Amygdala (tissue), 56 donors: ENCODE data around the gene VCAM1.
"Not testable (repeated sequence)": the region's sequence is repeated elsewhere in the genome, so short reads cannot be mapped to it uniquely, and the experiment has no call there.

Experiments
- DNase-seq, 56 donors: peaks; one replicate each; lab custom pipeline; 2025; lab: John Stamatoyannopoulos, UW

VCAM1 gene, protein sequence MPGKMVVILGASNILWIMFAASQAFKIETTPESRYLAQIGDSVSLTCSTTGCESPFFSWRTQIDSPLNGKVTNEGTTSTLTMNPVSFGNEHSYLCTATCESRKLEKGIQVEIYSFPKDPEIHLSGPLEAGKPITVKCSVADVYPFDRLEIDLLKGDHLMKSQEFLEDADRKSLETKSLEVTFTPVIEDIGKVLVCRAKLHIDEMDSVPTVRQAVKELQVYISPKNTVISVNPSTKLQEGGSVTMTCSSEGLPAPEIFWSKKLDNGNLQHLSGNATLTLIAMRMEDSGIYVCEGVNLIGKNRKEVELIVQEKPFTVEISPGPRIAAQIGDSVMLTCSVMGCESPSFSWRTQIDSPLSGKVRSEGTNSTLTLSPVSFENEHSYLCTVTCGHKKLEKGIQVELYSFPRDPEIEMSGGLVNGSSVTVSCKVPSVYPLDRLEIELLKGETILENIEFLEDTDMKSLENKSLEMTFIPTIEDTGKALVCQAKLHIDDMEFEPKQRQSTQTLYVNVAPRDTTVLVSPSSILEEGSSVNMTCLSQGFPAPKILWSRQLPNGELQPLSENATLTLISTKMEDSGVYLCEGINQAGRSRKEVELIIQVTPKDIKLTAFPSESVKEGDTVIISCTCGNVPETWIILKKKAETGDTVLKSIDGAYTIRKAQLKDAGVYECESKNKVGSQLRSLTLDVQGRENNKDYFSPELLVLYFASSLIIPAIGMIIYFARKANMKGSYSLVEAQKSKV

GRCh38 chr1:100719490-100719889 is at the start of gene VCAM1:
Gene VCAM1, plus strand, starts transcription at chr1:100719742. Its CDS starts 119 bp downstream, at chr1:100719861.
- no peak for DNase-seq

DNA sequence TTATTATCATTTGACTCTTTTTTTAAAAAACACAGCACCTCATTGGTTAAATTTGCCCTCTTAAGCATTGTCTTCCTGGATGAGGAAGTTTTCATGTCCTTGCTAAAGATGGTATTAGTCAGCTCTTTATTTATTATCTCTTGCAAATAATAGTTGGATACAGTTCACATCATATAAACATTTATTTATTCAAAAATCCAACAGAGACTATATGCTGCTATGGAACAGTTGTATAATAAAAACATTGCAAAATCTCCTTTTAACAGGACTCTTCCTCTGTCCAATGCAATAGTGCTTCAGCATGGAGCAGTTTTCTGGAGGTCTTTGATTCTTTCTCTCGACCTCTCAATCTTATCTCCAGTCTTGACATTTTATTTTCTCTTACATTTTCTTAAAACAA is 49.5 kb upstream of the VCAM1 start:
- DNase-seq: no peak

GRCh38 chr1:100671601-100672000 is 47.9 kb upstream of the VCAM1 start:
- DNase-seq: no peak

DNA sequence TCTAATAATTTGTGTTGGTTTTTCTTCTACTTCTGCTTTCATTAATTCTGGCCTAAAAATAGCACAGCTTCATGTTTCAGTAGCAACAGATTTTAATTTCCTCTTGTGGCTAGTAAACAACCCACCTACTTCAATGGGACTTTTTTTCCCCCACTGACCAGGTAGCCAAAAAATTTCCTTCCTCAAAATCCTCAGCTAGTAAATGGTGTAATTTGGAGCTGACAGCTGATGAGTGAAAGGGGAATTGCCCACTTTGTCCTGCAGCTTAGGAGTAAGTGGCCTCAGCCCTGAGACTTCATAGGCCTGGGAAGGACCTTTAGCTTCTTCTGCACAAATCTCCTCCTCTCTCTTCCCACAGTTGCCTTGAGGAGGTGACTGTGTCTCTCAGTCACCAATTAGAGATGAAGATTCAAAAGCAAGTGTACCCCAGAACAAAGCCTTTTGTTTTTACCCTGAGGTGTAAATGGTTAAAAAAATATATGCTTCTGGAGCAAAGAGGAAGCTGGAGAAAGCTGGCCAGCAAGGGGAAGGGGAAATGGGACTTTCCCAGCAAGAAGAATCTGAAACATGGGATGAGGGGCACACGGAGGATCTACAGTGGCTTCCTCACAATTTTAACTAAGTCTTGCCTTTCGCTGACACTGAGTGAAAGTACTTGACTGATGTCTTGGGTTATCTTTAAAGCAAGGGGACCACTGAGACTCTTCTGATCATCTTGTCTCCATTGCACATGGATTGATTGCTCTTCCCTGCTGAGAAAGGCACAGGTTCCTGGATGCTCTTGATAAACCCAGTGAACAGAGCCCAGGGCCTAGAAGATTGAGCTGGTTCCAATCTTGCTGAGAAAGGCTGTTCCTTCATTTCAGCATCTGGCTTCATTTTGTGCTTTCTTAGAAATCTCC is 35.8 kb upstream of the VCAM1 start:
- no peak for DNase-seq

DNA sequence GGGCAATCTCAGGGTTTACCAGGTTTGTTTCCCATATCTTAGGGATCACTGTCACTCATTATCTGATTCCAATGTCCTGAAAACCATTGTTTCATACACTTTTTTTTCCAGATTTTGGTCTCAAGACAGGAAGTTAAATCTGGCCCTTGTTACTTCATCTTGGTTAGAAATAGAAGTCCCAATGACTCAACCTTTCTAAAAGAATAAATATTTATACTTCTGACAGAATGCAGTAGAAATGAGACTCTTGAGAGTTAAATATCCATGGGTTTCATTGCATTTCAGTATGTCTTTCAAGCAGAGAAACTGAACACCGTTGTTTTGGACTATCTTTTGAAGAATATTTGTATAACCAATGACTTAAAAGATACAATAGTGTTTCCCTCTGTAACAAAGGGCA is 19.8 kb upstream of the VCAM1 start:
- no peak for DNase-seq

DNA sequence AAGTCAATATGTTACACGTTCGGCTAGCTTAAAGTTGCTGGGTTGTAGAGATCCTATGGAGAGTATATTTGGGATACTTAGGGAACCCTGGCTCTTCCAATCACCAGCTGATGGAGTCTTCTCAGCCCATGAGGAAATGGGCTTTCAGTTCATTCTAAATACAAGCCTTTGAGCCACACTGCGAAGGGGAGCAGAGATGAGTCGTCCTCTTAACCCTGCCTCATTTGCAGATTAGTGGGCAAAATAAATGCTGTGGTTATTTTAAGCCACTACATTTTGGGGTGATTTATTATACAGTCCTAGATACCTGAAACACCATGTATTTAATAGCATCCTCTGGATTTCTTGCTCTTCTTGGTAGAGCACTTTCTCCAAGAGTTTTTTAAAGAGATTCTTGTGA is 19.0 kb upstream of the VCAM1 start:
- DNase-seq: no peak

DNA sequence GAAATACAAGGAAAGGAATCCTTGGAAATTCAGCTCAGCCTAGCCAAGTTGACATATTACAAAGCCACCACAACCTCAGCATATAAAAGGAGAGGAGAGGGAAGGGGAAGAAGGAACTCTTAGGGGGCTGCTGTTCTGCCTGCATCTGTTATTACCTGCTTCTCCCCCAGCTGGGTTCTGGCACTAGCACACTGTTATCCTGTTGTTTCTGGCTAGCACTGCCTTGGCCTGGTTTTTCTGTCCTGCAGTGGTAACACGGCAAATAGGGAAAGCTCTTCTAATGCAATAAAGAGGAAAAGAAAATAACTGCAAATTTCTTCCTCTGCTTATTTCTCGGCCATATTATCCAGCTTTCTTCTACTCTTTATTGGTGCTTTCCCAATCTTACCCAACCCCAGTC is 16.5 kb upstream of the VCAM1 start:
- no peak for DNase-seq

DNA sequence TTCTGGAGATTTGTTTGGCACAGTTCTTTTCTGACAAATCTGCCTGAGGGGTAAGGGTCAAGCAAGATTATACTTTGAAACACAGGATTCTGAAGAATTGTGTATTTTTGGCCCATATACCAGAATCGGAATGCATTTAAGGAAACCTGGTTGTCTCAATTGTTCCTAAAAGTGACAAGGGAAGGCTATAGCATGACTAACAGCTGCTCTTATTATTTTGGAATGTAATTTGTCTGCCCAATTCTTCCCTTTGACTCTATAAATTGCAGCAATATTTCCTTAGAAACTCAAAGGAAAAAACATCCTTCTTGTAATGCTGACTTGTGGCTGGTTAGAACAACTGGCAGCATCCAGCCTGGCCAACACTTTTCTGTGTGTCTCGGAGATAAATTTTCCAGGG is 15.8 kb upstream of the VCAM1 start:
- no peak for DNase-seq

DNA sequence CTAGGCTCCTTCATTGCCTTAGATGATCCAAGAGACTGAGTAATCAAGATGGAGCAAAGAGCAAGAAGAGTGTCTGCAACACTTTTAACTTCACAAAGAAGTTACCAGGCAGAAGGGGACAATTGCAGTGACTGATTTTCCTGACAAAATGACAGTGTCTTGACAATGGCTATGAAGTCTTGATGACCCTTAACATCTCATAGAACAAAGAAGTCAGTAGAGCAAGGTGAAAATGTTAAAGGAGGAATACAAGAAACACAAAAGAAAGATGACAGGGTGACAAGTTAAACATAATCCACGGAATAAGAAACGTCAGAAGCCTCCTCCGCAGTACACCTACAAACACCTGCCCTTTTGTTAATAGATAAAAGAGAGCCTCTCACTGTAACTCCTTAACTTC is 15.1 kb upstream of the VCAM1 start:
- no peak for DNase-seq

- DNase-seq: no peak
Measured at GRCh38 chr1:100706296-100706695, 13.2 kb upstream of the VCAM1 start.

DNA sequence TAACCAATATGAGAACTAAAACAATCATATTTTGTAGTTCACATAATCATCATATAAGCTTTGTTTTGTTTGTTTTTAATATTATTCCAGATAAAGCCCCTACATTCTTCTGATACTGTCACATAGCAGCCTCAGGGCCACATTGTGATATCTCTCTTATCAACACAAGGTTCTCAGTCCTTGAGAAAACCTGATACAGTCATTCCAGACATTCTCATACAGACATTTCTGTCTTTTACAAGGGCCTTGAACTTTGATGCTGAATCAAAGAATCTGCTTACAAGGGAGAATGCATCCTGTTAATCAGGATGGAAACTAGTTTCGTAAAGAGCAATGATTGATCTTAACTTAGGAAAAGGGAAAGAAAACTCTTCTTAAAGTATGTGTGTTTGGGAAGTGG is 12.7 kb upstream of the VCAM1 start:
- DNase-seq: no peak

GRCh38 chr1:100708476-100709062 is 11.0 kb upstream of the VCAM1 start:
- no peak for DNase-seq

GRCh38 chr1:100710906-100711682 is 8.4 kb upstream of the VCAM1 start:
- DNase-seq: no peak

- DNase-seq: not testable (repeated sequence)
Measured at GRCh38 chr1:100713027-100713426, 6.5 kb upstream of the VCAM1 start.

DNA sequence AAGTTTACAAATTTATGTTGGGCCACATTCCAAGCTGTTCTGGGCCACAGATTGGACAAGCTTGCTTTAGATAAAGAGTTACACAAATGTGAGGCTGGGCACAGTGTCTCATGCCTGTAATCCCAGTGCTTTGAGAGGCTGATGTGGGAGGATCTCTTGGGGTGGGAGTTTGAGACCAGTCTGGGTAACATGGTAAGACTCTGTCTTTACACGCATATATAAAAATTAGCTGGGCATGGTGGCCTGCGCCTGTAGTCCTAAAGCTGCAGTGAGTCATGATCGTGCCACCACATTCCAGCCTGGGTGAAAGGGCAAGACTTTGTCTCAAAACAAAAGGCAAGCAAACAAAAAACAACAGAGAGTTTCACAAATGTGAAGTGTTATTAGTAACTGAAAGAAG is 5.9 kb upstream of the VCAM1 start:
- no peak for DNase-seq

DNA sequence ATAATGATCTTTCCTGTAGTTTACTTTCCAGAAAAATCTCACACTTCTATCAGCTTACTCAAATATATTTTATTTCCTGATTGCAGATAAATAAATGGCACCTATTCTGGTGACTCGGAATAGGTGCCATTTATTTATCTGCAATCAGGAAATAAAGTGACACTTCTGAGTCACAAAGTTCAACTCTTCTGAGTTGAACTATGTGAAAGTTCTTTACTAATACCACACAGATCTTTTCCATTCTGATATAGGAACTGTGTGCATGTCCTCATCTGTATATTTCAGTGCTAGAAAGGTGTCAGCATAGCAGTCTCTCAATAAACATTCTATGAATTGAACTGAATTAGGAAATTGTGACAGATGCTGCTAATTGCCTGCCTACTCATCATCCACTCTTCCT is 4.9 kb upstream of the VCAM1 start:
- no peak for DNase-seq

DNA sequence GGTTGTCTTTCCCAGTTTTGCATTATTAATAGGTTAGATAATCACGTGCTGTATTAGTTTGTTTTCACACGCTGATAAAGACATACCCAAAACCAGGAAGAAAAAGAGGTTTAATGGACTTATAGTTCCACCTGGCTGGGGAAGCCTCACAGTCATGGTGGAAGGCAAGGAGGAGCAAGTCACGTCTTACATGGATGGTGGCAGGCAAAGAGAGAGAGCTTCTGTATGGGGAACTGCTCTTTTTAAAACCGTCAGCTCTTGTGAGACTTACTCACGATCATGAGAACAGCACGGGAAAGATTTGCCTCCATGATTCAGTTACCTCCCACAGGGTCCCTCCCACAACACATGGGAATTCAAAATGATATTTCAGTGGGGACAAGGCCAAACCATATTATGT is 2.3 kb upstream of the VCAM1 start:
- DNase-seq: no peak

GRCh38 chr1:100718581-100718980 is 961 bp upstream of the VCAM1 start:
- no peak for DNase-seq

DNA sequence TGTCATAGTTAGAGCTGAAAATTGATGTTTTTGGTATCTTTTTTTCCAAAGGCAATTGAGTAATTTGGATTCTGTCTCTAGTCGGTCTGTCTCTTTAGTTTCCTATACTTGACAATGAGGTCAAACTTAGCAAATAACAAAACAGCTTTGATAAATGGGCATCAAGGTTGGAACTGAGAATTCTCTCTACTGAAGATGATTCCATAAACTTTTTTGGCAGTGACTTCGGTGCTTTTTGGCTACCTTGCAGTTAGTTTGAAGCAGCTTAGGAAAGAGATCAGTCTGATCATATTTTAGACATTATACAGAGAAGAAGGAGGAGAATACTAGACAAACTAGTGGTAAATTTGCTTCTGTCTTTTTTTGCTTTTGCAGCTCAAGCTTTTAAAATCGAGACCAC is 559 bp downstream of the VCAM1 start:
- no peak for DNase-seq

GRCh38 chr1:100720751-100721150 is 1.2 kb downstream of the VCAM1 start:
- no peak for DNase-seq
